Measurements from ENCODE around the gene TTLL11.
"Not testable (repeated sequence)": the region's sequence is repeated elsewhere in the genome, so short reads cannot be mapped to it uniquely, and the experiment has no call there.

The TTLL11 gene

DNA sequence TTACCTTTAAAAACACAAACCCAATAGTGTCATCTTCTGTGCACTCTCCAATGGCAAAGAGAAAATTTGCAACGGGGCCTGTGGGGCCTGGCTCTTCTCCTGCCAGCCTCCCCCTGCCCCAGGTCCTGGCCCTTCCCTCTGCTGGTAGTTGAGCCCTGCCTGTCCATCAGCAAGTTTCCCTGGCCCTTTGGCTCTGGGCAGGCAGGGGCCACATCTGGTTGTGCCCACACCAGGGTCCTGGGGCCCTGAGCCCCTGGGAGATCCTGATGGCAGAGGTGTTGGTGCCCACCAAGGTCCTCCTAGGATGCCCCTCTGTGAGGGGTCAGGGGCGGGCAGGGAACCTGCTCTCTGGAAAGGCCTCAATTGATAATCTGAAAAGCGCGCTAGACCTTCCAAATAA is 284.3 kb downstream of the TTLL11 start:
- DNase-seq: no peak

DNA sequence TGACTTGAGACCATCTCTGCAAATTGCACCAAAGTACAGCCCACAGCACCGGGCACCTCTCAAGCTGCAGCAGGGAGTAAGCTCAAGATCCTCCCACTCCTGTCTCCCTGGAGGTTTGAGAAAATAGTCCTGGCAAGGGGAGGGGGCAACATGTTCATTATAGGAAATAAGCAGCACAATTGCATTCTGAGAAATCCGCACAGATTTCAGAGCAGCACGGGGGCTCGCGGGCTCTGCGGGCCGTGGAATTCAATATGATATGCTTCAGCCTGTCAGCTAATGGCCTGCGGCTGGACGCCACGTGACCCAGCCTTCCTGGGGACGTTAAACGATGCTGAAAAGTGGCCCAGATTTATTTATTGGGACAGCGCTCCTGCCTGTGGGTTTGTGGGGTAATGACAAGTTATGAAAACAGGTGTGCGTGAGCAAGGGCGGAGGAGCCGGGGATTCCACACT is 285.3 kb downstream of the TTLL11 start:
- no peak for DNase-seq

DNA sequence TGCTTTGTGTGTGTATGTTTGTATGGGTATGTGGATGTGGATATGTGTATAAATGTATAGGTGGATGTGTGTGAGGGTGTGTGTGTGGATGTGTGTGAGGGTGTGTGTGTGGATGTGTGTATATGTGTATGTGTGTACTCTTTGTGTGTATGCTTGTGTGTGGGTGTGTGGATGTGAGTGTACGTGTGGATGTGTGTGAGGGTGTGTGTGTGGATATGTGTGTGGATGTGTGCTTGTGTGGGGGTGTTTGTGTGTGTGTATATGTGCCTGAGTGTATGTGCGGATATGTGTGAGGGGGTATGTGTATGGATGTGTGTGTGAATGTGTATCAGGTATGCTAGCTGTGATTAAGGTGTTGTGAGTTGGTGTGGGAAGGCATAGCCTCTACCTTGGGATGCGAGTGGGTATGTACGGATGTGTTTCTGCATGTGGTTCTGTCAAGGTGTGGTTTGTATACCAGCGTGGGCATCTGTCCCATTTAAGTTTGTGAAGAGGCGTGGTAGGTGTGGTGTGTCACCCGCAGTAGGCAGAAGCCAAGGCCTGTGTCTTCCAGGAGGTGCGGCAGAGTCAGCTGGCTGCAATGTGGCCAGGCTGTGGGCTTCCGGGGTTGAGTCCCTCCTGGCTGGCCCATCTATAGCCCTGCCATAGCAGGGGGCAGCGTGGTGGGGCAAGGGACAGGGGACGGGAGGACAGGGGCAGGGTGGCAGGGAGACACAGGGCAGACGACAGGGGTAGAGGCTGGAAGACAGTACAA is 285.9 kb downstream of the TTLL11 start:
- DNase-seq: no peak

DNA sequence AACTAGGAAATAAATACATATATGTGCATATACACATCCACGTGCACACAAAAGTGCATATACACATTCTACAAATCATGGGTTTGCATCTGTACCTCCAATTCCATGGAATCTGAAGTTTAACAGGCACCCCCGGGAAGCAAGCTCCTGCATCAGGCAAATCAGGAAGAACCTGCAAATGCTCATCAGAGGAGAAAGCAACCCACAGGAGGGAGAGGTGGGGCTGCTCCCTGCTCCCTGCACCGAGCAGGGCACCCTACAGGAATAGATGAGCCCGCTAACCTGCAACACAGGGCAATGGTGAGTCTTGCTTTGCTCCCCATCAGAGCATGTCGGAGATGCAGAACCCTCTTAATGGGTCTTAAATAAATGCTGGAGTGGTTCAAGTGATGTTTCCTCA is 290.4 kb downstream of the TTLL11 start:
- DNase-seq: no peak

DNA sequence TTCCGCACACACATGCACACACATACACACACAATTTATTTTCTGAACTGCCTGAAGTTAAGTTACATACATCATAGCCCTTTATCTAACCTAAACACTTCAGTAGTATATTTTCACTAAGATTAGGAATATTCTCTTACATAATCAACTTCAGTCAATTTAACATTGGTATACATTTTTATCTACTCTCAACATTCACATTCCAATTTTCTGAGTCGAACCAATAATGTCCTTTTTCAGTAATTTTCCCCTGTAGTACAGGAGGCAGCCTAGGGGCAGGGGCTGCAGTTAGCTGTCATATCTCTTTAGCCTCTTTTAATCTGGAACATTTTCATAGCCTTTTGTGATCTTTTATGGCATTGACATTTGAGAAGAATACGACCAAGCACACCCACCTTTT is 291.5 kb downstream of the TTLL11 start:
- DNase-seq: no peak

DNA sequence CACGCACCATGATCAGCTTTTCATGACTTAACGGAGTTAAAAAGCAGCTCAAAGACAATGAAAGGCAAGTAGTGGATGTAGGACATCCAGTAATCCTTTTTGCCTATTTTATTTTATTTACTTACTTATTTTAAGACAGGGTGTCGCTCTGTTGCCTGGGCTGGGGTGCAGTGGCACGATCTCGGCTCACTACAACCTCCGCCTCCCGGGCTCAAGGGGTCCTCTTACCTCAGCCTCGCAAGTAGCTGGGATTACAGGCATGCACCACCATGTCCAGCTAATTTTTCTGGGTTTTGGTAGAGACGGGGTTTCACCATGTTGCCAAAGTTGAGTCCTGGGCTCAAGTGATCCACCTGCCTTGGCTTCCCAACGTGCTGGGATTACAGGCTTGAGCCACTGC is 292.7 kb downstream of the TTLL11 start:
- no peak for DNase-seq

DNA sequence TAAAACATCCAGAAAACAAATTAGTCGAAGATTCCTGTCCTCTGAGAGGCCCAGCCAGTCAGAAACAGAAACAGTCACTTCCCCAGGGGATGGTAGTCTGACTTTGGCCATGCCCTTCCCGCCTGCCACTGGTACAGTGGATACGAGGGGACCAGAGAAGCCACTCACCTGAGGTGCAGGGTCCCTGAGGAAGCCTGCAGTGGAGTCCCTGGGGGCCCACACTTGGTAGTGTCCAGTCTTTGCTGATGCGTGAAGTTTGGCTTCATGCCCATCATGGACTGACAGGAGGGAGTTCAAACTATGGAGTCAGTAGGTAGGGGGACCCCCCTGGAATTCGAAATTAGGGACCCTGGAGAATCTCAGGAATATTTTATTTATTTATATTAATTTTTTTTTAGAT is 294.2 kb downstream of the TTLL11 start:
- no peak for DNase-seq

DNA sequence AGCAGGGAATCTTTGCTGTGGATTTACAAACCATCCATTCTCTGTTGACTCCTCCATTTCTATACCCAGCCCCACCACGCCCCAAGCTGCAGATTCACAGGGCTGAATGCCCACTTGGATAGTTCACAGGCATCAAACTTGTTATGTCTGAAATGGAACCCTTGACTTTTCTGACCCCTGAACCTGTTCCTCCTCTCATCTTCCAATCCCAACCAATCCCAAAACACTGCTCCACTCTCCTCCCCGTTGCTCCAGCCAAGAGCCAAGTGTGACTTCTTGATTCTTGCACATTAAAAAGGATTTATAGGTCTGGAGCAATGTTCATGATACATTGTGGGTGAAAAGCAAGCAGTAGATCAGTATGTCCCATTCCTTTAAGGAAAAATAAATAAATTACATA is 296.0 kb downstream of the TTLL11 start:
- DNase-seq: no peak

DNA sequence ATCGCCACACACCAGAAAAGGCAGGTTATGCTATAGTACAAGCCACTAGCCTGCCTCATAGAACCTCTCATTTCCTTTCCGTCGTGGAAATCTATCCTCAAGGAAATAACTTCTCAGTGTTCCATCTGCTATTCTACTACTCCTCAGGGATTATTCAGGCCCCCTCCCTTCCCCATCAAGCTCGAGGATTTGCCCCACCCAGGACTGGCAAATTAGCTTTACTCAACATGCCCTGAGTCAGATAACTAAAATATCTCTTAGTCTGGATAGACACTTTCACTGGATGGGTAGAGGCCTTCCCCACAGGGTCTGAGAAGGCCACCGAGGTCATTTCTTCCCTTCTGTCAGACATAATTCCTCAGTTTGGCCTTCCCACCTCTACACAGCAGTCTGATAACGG is 298.8 kb downstream of the TTLL11 start:
- not testable (repeated sequence) for DNase-seq

DNA sequence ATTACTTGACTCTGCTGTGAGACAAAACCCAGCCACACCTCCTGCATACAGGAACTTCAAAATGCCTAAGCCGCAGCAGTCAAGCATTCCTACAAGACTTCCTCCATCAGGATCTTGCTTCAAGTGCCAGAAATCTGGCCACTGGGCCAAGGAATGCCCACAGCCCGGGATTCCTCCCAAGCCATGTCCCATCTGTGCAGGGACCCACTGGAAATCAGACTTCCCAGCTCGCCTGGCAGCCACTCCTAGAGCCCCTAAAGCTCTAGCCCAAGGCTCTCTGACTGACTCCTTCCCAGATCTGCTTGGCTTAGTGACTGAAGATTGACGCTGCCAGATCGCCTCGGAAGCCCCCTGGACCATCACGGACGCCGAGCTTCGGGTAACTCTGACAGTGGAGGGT is 300.6 kb downstream of the TTLL11 start:
- DNase-seq: not testable (repeated sequence)

DNA sequence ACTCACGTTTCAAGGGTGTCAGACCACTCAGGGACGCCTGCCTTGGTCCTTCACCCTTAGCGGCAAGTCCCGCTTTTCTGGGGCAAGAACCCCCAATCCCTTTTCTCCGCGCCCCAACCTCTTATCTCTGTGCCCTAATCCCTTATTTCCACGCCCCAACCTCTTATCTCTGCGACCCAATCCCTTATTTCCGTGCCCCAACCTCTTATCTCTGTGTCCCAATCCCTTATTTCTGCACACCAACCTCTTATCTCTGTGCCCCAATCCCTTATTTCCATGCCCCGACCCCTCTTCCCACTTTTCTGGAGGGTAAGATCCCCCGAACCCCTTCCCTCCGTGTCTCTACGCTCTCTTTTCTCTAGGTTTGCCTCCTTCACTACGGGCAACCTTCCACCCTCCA is 302.3 kb downstream of the TTLL11 start:
- DNase-seq: no peak

DNA sequence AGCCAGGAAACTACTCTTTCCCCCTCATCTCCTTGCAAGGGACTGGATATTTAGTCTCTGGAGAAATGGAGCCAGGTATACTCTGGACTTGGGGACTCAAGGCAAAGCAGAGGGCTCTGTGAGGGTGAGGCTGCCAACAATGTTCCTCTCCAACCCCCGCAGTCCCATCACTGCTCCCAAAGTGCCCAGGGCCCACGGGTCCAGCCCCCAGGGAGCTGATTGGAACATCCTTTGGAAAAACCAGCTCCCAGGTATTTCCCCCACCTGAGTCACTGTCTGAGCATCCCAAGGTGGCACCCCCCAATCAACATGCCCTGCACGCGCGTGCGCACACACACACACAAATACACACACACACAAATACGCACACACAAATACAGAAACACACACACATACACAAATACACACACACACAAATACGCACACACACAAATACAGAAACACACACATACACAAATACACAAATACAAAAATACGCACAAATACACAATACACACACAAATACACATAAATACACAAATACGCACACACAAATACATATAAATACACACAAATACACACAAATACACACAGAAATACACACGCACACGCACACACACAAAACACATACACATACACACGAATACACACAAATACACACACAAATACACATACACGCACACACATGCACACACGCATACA is 304.3 kb downstream of the TTLL11 start:
- DNase-seq: no peak

DNA sequence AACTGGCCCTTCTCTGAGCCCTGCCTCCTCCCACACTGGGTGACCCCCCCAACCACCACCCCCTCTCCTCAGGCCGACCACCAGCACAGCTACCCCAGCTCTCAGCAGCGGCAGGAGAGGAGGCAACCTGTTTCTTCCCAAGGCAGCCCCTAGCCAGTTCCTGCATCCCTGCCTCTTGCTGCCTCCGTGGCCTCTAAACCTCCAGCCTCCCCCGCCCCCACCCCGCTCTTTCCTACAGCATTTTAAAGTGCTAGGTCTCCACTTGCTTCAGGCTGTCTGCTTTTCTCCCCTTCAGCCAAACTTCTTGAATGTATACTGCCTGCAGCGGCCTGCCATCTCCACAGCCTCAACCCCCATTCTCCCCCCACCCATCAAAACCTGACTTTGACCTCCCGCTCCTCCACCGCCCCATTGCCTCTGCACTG is 306.1 kb downstream of the TTLL11 start:
- DNase-seq: no peak

DNA sequence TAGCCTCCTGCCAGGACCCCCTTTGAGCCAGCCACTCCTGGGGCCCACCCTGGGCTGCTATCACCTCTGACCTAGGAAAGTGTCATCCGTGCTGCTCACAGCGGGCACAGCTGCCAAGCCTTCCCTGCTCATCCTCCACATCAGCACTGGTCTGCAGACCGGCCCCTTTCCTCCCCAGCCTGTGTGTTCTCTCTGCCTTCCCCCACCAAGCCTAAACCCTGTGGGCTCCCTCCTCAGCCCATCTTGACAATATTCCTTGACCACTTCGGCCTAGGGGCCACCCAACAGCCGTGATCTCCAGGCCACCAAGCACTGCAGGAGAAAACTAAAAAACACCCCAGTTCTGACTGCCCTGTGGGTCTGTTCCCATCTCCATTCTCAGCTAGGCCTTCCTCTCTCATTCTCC is 306.6 kb downstream of the TTLL11 start:
- no peak for DNase-seq

DNA sequence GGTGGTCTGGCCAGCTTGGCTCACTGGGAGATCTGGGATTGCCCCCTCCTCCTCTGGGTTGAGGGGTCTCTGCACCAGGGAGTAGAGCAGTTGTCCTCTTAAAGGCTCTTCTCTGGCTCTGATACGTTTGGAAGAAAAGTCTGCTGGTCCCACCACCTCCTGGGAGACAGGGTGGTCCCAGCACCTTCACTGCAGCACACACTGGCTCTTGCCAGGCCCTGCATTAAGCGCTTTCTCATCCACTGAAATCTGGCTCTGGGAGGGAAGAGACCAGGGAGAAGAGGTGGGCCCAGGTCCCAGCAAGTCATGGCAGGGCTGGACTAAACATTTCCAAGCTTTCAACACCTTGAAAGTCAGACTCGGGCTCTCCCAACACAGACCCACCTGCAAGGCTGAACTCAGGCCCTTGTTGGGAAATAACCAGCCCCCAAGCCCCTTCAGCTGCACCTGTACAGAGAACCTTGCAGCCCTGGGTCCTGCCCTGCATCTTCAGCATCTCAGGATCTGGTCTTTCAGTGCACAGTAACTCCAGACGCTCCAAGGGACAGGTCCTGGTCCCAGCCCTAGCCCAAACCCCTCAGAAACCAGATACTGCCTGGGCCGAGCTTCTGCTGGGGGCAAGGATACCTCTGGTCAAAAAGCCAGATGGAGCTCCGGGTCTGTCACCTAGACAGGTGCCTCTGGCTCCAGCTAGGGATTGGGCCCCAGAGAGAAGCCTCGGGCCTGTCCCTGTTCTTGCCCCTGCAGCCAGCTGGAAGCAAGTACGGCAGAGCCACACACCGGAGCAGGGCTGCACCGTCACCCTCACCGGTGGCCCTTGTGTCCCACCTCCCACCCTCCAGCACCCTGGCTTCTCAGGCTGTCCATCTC is 307.2 kb downstream of the TTLL11 start:
- DNase-seq: no peak

DNA sequence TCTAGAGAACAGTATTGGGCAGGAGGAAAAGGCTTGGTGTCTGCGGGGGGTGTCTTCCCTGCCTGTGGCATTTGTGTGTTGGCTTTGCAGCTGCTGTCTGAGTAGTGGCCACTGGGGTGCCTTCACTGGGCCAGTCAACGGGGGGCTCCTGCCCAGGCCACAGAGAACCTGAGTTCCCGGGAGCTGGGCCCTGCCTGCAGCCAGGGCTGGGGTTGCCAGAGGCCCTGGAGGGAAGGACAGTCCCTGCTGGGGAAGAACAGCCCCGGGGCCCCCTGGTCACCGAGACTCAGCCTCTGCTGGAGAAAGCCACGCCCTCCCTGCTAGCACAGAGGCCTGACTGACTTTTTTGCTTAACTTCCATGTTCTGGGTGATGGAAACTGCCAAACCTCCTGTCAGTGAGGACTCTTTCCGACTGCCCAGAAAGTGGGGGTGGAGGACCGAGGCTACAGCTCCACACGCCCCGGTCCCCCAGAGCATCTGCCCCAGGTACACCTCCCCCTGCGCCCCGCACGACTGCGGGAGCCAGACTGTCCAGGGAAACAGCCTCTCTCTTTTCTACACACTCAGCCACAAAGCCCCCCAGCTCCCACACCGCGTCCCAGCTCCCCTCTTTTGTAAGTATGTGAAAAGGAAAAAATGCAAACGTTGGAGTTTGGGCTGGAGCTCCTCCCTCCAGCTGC is 308.2 kb downstream of the TTLL11 start:
- DNase-seq: no peak

DNA sequence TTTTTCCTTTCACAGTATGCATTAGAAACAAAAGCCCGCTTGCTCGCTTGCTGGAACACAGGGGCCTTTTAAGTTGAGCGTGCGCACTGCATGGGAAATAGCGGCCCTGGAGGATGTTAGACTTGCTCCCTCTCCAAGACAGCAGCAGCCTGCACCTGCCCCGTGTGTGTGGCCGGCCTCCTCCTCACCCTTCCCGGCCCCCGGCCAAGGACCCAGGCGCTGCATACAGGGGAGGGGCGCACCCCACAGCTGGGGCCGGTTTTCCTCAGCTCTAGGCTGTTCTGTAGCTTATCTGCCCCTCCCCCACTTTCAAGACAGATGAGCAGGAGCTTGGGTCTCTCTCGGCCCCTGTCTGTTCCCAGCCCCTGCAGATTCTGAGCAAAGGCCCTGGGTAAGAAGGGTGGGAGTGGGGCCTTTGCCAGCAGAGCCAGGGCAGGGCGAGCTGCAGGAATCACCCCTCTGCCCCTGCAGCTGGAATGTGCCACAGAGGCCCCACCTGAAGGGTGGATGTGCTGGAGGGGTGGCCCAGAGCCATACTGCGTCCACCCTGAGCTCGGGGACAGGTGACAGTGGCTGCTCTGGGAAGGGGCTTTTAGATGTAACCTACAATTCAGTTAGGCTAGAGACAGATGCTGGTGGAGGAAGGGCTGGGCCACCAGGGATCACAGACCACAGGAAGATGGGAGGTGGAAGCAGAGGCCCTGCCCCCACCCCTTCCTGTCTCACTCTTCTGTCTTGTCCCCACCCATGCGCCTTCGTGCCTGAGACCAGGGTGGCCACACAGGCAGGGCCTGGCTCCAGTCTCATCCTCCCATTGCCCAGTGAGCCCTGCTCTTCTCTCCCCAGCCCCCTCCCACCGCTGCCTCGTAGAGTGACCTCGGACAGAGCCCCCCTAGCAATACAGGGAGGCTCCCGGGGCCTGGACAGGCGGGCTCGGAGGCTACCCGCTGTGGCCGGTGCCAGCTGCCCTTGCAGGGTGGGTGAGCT is 309.3 kb downstream of the TTLL11 start:
- no peak for DNase-seq

DNA sequence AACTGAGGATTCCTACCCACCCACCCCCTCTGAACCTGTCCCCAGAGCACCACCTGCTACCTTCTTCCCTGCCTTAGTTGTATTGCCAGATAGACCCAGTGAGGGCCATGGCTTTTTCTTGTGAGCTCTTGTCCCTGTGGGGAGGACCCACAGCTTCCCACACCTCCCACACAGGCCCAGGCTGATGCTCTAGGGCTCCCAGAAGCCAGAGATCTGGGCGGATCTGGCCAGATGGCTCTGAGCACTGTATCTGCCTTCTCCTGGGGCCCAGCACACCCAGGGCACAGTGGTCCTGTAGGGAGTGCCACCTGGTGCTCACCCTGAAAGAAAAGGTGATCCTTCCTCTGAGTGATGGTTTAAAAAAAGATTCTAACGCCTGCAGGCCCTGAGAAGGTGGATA is 310.0 kb downstream of the TTLL11 start:
- no peak for DNase-seq

DNA sequence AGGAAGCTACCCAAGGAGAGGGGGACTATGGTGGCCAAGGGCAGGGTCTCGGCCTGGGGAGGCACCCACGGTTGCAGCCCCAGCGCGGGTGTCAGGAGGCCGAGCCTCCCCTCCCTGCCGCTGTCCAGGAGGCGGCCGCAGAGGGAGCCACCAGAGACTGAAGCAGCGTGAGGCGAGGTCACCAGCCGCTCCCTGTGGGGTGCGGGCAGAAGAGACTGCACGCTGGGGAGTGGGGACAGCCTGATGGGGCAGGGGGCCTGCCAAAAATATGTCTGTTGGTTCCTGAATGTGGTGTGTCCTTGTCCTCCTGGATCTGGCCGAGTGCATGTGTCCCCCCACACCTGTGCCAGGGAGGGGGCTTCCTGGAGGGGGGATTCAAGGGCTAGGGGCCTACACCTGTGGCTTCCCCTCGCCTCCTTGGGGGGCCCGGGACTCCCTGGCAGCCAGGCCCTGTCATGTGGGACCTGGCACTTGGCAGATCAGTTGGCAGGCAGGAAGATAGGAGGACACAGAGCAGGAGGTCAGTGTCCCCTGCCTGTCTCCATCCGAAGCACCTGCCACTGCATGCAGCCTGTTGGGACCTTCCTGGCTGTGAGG is 310.5 kb downstream of the TTLL11 start:
- no peak for DNase-seq

DNA sequence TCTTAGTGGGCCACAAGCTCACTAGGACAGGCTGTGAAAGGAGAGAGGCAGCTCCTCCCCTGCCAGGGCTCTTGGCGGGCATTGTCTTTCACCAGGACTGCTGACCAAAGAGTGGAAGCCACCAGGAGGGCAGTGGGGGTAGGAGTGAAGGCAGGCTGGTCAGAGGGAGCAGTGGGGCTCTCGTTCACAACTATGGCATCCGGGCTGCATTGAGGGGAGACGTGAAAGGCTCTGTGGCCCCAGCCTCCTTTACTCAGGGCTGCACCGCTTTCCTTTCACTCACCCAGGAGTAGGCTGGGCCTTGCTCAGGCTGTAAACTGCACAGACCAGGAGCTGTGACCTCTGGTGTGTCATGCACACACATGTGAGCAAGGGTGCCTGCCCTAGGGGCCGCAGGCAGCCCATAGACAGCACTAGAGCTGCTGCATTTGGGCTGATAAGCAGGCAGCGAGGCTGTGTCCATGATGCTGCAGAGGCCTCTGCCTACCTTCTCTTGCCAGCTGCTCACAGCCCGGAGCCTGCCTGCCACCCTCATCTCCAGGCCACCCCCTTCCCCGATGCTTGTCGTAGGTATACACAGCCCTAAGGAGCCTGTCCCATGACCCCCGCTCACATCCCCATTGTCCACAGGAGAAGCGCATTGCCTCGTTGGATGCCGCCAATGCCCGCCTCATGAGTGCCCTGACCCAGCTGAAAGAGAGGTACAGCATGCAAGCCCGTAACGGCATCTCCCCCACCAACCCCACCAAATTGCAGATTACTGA is 311.2 kb downstream of the TTLL11 start:
- no peak for DNase-seq

DNA sequence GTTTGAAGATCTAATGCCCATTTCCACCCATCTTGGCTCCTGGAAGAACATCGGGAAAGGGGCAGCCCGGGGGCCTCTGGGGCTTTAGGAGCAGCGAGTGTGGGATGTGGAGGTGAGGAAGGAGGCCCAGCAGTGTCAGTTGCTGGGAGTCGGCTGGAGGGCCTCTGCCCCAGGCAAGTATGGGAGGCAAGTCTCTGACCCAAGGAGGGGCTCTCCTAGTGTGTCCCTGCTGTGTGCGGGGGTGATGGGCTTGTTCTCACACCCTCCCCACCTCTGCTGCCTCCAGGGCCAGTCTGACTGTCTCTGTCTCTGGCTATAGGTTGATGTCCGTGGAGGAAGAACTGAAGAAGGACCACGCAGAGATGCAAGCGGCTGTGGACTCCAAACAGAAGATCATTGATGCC is 312.0 kb downstream of the TTLL11 start:
- DNase-seq: no peak
